Mucosa of rectum (tissue), 2 donors: ENCODE data around the gene SPATA1.

Experiments used
- H3K27ac ChIP-seq, 2 donors: one replicate each; pipeline ENCODE4 v1.7.0; 2013; ENCODE audit warnings: inconsistent platforms in 2 of 2, low read depth in 2 of 2, low read length in 2 of 2
- H3K27me3 ChIP-seq, 2 donors: one replicate each; pipeline ENCODE4 v1.7.0; 2013; ENCODE audit warnings: low read length in 2 of 2; ENCODE audit not compliant: control insufficient read depth in 2 of 2, insufficient read depth in 2 of 2
- H3K36me3 ChIP-seq, 2 donors: one replicate each; pipeline ENCODE4 v1.7.0; 2013; ENCODE audit warnings: low read length in 2 of 2; ENCODE audit not compliant: control insufficient read depth in 2 of 2, insufficient read depth in 2 of 2
- H3K4me1 ChIP-seq, 2 donors: one replicate each; pipeline ENCODE4 v1.7.0; 2013; ENCODE audit warnings: low read length in 2 of 2, mild to moderate bottlenecking in 1 of 2; ENCODE audit not compliant: control insufficient read depth in 2 of 2, insufficient read depth in 2 of 2
- H3K4me3 ChIP-seq, 2 donors: one replicate each; pipeline ENCODE4 v1.7.0; 2013; ENCODE audit warnings: low read length in 2 of 2
- H3K9ac ChIP-seq, 2 donors: one replicate each; pipeline ENCODE4 v1.7.0; 2013; ENCODE audit warnings: low read length in 2 of 2, low read depth in 1 of 2, mild to moderate bottlenecking in 1 of 2
- H3K9me3 ChIP-seq, 2 donors: one replicate each; pipeline ENCODE4 v1.7.0; 2013; ENCODE audit warnings: low read length in 2 of 2; ENCODE audit not compliant: control insufficient read depth in 2 of 2
- donor health status: healthy.
- donor health status: Normal muscosa, but diverticular disease.

The SPATA1 gene

DNA sequence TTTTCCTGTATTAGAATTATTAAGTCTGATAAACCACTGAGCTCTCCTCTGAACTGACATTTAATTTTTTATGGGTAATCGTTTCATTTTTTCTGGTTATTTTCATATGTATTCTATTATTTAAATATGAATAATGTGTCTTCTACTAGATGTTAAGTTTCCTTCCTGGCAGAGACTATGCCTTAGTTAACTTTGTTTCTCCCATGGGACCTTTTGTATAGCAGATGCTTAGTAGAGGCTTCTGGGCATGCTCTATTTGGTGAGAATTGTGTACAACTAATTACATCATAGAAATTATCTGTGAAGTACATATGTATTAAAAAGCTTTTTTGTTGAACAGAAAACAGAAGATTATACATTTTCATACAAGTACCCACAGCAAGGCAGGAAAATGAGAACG lies 44.6 kb downstream of the SPATA1 start:
- Histone ChIP-seq H3K36me3 (peaks cover 3 to 5% of the 10 kb centered on the region in 2 donors), H3K4me3 (no peak overlapping the region), H3K27me3 (no peaks in the 10 kb centered on the region), H3K4me1 (no peaks in the 10 kb centered on the region), H3K9ac (no peak overlapping the region), H3K9me3 (no peaks in the 10 kb centered on the region), H3K27ac (no peak overlapping the region)

GRCh38 chr1:84569216-84569615 lies 63.0 kb downstream of the SPATA1 start:
- no peaks in the 10 kb centered on the region for H3K27me3 ChIP-seq
- H3K9me3 ChIP-seq: no peaks in the 10 kb centered on the region
- peaks cover 0 to 4% of the 10 kb centered on the region in 2 donors for H3K4me1 ChIP-seq
- no peak overlapping the region for H3K27ac ChIP-seq
- H3K9ac ChIP-seq: no peak overlapping the region
- H3K4me3 ChIP-seq: no peak overlapping the region
- peaks cover 8 to 22% of the 10 kb centered on the region in 2 donors for H3K36me3 ChIP-seq

DNA sequence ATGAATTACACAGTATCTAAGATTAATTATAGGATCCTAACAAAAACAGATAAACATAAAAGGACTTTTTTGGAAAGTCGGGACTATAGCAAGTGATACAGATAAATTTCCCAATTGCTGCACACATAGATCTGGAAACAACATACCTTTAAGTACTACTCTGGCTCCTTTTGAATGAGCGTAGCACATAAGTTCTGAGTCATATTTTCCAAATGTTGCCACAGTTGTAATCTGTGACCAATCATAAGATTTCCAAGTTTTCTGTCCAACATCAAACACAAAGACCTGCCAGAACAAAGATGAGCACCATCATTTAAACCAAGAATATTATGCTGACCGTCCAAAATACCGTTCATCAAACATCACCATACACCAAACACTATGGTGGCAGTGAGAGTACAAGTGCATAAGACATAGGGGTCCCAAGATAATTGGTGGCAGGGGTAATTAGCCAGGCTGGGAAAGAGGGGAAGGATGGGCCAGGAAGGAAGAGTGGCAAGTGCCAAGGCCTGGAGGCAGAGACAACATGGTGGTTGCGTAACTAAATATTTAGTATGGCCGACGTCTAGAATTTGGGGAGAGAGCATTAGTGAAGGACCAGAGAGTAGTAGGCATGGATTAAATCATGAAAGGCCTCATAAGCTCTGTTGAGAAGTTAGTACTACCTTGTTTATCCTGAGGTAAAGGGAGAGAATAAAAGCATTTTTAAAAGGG lies 64.4 kb downstream of the SPATA1 start:
- Histone ChIP-seq H3K9ac (no peak overlapping the region), H3K4me1 (peaks cover 0 to 4% of the 10 kb centered on the region in 2 donors), H3K27ac (no peak overlapping the region), H3K9me3 (no peaks in the 10 kb centered on the region), H3K27me3 (no peaks in the 10 kb centered on the region), H3K4me3 (no peak overlapping the region), H3K36me3 (peaks cover 8 to 22% of the 10 kb centered on the region in 2 donors)

DNA sequence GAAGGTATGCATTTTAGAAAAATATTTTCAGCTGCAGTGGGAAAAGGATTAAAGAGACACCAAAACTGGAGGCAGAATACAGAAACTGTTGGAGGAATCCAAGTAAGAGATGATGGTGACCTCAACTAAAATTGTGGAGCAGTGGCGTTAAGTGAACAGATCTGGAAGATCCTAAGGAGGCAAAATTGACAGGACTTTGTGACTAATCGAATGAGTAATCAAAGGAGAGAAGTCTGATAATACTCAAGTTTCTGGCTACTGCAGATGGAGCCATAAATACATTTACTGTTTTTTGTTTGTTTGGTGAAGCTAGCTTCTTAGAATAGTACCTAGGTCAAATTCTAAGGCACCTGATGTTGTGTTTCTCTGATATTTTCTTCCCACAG lies 65.0 kb downstream of the SPATA1 start:
- Histone ChIP-seq H3K9ac (no peak overlapping the region), H3K9me3 (no peaks in the 10 kb centered on the region), H3K4me3 (no peak overlapping the region), H3K4me1 (peaks cover 0 to 4% of the 10 kb centered on the region in 2 donors), H3K36me3 (peaks cover 6 to 22% of the 10 kb centered on the region in 2 donors), H3K27me3 (no peaks in the 10 kb centered on the region), H3K27ac (no peak overlapping the region)

- Histone ChIP-seq H3K9ac (peak overlapping the region; percentile 93 to 95), H3K27ac (peak overlapping the region; percentile 98 to 100), H3K9me3 (no peaks in the 10 kb centered on the region), H3K36me3 (peaks cover 5 to 17% of the 10 kb centered on the region in 2 donors), H3K27me3 (no peaks in the 10 kb centered on the region), H3K4me3 (peak overlapping the region; percentile 66 to 92), H3K4me1 (peaks cover 0 to 4% of the 10 kb centered on the region in 2 donors)
These were observed 67.3 kb downstream of the SPATA1 start for GRCh38 chr1:84573481-84573966.

DNA sequence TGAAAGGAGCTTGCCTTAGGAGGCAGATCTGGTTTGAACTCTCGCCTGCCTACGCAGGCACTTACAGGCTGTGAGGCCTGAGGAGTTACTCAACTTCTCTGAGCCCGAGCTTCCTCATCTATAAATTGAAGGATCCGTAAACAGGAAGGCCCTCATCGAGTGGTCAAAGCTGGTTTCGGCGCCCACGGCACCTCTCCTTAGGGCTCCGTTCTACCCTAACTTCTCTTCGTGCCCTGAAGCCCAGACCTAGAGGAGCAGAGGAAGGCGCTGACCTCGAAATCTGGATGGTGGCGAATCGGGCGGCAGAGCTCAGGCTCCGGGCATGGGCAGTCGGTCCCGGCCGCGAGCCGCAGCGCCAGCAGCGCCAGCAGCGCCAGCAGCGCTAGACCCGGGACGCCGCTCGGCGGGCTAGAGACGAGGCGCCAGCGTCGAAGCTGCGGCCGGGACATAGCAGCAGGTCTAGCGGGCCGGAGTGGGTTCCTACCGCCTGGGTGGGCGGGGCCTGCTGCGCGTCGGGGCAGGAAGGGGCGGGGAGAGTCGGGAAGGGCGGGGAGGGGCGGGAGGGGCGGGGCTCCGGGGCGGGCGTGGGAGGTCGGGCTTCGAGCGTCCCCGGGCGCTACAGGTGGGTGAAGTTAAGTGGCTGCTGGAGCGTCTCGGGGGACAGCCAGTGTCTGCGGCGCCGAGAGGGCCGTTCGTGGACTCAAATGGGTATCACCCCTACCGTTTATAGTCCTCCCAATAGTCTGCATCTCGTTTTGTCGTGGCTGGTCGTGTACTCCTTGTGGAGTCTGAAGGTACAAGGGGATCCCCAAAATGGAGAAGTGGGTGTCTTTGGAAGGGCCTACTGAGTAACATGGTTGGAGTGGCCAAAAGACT lies 68.0 kb downstream of the SPATA1 start, which contains the start of gene CTBS:
Gene CTBS (minus strand): TSS at position 474 of the 876 bp plus-strand sequence. CDS start 25 bp downstream, at position 449.
- Histone ChIP-seq H3K4me3 (peak within 1 kb of the TSS; percentile 66 to 92), H3K4me1 (peaks cover 0 to 4% of the 10 kb centered on the region in 2 donors), H3K9me3 (no peaks in the 10 kb centered on the region), H3K36me3 (peaks cover 3 to 13% of the 10 kb centered on the region in 2 donors), H3K27ac (peak within 1 kb of the TSS; percentile 98 to 100), H3K27me3 (no peaks in the 10 kb centered on the region), H3K9ac (peak within 1 kb of the TSS; percentile 93 to 95)

GRCh38 chr1:84574936-84575335 lies 68.8 kb downstream of the SPATA1 start:
- H3K4me1 ChIP-seq: peaks cover 0 to 4% of the 10 kb centered on the region in 2 donors
- H3K27ac ChIP-seq: peak overlapping the region in 1 of 2 donors; percentile 75
- peaks cover 0 to 10% of the 10 kb centered on the region in 2 donors for H3K36me3 ChIP-seq
- H3K9me3 ChIP-seq: no peaks in the 10 kb centered on the region
- H3K4me3 ChIP-seq: peak overlapping the region; percentile 60 to 85
- peak overlapping the region in 1 of 2 donors; percentile 68 for H3K9ac ChIP-seq
- H3K27me3 ChIP-seq: no peaks in the 10 kb centered on the region

GRCh38 chr1:84581648-84582047 lies 75.5 kb downstream of the SPATA1 start:
- Histone ChIP-seq H3K4me3 (no peak overlapping the region), H3K27ac (no peak overlapping the region), H3K27me3 (no peaks in the 10 kb centered on the region), H3K36me3 (no peaks in the 10 kb centered on the region), H3K9me3 (no peaks in the 10 kb centered on the region), H3K4me1 (no peaks in the 10 kb centered on the region), H3K9ac (no peak overlapping the region)

GRCh38 chr1:84582802-84583587 lies 76.8 kb downstream of the SPATA1 start:
- H3K36me3 ChIP-seq: no peaks in the 10 kb centered on the region
- no peaks in the 10 kb centered on the region for H3K9me3 ChIP-seq
- H3K27me3 ChIP-seq: no peaks in the 10 kb centered on the region
- H3K4me3 ChIP-seq: no peak overlapping the region
- H3K4me1 ChIP-seq: no peaks in the 10 kb centered on the region
- no peak overlapping the region for H3K27ac ChIP-seq
- no peak overlapping the region for H3K9ac ChIP-seq
